IPS-18c (cell line): ENCODE data around the gene KRTAP4-11.
"Not testable (repeated sequence)": the region's sequence is repeated elsewhere in the genome, so short reads cannot be mapped to it uniquely, and the experiment has no call there.

ENCODE experiments used
- H3K4me3 ChIP-seq: 2 replicates; pipeline ENCODE4 v1.7.0; 2013; ENCODE audit warnings: low read depth, mild to moderate bottlenecking, low read length, moderate library complexity; ENCODE audit not compliant: insufficient read depth
- H3K9me3 ChIP-seq: one replicate; pipeline ENCODE4 v1.6.1; 2013; ENCODE audit warnings: mild to moderate bottlenecking, low read length, moderate library complexity; ENCODE audit not compliant: control insufficient read depth, insufficient read depth

KRTAP4-11 gene

DNA sequence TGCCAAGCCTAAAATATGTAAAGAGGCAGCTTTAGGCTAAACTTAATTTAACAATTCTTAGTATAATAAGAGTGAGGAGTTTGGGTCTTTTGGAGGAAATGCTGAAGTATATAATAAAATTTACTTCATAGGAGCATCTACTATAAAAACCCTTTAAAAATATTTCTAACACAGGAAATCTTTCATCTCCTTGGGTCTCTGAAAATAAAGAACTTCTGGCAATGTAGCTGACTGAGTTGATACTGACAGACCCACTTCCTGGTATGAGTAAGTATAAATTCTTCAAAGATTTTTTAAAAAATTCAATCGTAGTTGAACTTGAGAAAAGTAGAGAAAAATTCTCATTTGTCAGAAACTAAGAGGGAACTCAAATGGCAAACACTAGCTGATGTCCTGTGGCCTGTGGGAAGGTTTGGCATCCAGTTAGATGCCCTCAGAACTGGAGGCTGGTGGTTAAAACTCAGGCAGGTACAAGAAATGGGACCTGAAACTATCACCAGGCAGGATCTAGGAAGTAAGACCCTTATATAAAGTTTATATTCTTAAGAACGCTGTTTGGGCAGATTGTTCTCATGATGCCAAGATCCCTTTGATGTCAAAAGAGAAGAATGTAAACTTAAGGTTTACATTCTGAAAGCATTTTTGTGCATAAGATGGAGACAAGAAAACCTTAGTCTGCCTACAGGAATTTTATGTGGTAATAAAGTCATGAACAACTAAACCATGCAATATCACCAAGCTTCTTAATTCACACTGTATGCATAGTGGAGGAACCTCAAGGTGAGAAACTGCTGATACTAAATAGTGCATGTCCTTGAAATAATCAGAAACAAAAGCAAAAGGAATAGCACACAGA lies 15.9 kb upstream of the KRTAP4-11 start:
- no peaks in the 10 kb centered on the region for H3K9me3 ChIP-seq
- H3K4me3 ChIP-seq: no peak overlapping the region

DNA sequence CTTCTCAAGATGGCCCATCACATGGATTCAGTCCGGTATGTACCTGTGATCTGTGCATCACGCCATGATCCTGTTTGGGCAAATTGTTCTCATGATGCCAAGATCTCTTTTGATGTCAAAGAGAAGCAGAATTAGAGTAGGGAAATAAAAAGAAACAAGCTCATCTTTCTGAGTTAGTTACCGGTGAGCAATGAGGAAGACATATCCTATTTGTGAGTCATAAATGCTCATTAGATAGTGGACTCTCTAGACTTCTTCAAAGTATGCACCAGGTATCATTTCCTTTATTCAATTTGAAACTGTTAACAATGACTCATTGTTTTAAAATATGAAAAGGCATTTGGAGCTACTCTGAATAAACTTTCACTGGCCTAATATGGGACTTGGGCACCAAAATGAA lies 13.8 kb upstream of the KRTAP4-11 start:
- Histone ChIP-seq H3K4me3 (no peak overlapping the region), H3K9me3 (no peaks in the 10 kb centered on the region)

DNA sequence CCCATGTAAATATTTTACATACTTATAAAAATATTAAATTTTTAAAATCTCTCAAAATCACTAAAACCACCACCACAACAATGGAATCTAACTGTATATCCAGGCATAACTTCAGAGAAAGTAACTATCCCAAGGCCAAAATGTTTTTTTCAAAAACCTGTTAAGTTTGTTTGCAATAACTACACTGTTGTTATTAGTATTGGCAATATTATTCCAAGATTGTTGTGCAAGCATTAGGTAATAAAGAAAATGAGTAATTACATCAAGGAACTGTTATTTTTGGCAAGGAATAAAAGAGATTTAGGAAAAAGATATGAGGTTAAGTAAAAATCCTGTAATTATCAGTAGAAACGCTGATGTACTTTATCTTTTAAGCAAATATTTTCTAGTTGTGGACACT lies 9.2 kb upstream of the KRTAP4-11 start:
- H3K4me3 ChIP-seq: no peak overlapping the region
- H3K9me3 ChIP-seq: no peaks in the 10 kb centered on the region

DNA sequence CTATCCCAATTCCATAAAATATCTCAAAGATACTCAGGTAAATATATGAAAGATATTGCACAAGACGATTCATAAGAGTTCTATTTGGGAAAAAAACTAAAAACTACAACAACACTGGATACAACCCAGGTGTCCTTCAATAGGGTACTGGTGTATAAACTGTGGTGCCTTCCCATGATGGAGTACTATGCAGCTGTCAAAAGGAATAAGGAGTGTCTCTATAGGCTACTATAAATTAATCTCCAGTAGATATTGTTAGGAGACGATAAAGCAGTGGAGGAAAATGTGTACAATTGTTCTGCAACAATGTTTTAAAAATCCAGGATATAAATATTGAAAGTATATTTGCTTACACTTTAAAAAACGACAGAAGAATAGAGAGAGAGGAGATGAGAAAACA lies 8.2 kb upstream of the KRTAP4-11 start:
- no peaks in the 10 kb centered on the region for H3K9me3 ChIP-seq
- H3K4me3 ChIP-seq: no peak overlapping the region

DNA sequence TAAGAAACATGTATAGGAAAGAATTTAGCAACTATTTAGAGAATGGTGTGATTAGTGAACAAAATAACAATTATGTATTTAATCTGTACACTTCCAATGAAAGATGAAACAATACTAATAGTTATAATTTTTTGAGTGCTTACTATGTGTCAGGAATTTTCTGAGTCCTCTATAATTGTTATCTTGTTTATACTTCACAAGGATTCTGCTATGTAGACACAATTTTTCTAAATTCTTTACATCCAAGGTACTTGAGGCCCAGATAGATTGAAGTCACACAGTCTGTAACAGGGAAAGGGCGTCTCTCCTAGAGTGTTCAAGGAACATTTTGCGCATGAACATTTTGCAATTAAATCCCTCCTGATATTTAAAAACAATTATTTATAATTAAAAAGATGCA lies 6.9 kb upstream of the KRTAP4-11 start:
- H3K4me3 ChIP-seq: no peak overlapping the region

DNA sequence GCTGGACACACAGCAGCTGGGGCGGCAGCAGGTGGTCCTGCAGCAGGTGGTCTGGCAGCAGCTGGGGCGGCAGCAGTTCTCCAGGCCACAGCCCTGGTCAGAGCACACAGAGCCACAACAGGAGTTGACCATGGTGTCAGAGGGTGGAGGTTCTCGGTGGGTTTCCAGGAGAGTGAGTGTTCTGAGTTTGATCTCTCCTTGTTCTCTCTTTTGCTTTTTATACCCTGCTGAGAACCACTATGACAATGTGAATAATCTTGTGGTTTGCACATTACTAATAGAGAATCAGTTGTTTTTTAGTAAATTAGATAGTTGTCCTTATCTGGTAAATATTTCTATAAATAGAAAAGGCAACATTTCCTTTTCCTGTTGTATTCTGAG lies 5.8 kb upstream of the KRTAP4-11 start, which contains the start of gene KRTAP4-12:
KRTAP4-12 (minus strand) TSS at position 192 of the 381 bp plus-strand sequence; CDS start at position 132, 60 bp downstream.
- H3K9me3 ChIP-seq, H3K4me3 ChIP-seq: not testable (repeated sequence)

More for the DNA sequence above, 6.9 kb upstream of the KRTAP4-11 start:
- H3K9me3 ChIP-seq: no peaks in the 10 kb centered on the region

DNA sequence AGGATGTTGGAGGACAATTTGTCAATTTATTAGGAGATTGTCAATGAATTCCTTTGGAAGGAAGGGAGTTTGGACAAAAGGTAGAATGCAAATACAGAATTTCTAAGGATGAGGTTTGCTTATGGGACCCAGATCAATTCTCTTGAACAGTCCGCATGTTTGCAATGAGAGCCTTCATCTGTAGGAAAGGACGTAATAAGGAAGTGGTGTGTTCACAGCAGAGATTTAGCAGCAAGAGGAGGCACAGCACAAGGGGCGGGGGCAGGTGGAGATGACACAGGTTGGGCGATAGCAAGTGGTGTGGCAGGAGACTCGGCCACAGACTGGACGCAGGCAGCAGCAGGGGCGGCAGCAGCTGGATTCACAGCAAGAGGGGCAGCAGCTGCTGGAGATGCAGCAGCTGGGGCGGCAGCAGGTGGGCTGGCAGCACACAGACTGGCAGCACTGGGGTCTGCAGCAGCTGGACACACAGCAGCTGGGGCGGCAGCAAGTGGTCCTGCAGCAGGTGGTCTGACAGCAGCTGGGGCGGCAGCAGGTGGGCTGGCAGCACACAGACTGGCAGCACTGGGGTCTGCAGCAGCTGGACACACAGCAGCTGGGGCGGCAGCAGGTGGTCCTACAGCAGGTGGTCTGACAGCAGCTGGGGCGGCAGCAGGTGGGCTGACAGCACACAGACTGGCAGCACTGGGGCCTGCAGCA lies 5.3 kb upstream of the KRTAP4-11 start:
- not testable (repeated sequence) for H3K9me3 ChIP-seq, H3K4me3 ChIP-seq

DNA sequence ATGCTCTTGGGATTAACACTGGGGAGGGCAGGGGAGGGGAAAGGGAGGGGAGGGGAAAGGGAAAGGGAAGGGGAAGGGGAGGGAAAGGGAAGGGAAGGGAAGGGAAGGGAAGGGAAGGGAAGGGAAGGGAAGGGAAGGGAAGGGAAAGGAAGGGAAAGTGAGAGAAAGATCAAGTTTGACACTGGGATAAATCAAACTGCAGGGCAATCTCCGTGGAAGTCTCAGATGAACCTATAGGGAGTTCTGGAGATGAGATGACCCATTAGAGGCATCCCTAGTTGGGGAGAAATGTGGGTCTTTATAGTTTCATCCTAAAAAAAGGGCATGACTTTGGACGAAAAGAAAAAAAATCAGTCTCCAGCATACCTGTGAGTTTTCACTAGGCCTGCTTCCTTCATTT lies 3.6 kb upstream of the KRTAP4-11 start:
- no peaks in the 10 kb centered on the region for H3K9me3 ChIP-seq
- no peak overlapping the region for H3K4me3 ChIP-seq

DNA sequence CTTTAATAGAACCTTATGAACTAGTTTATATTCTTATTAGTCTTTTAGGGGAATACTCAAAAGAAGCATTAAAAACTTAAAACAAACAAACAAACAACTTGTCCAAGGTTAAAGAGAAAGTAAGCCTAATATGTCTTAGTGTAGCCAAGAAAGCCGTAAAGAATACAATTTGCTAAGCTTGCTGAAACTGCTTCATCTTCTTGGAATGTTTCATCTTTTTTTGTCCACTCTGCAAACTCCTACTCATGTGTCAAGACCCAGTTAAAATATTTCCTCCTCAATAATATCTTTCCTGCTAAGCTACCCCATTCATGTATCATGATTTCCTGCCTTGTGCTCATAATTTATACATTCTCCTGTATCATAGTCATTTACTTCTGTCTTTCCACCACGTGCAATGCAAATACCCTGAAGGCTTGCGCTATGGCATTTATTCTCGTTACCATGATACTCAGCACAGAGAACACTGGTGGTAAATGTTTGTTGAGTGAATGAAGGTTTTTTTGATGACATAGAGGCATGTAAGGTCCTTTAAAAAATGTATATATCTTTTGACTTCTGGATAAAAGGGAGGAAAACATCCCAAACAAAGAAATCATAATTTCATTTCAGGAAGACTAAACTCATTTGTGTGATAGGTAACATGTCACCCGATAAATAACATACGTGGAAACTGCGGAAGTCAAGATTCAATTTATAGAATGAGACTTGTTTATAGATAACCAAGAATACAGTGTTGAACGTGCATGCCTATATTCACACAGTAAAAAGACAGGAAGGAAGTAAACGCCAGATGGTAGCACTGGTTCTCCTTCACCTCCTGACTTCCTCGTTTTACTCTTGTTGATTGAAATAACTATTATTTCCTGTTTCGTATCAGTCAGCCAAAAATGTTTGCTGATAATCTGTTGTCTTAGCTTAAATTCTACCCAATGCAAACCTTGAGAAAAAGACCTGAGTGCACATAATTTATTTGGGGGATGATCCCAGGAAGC lies 1.8 kb upstream of the KRTAP4-11 start:
- H3K9me3 ChIP-seq, H3K4me3 ChIP-seq: not testable (repeated sequence)

DNA sequence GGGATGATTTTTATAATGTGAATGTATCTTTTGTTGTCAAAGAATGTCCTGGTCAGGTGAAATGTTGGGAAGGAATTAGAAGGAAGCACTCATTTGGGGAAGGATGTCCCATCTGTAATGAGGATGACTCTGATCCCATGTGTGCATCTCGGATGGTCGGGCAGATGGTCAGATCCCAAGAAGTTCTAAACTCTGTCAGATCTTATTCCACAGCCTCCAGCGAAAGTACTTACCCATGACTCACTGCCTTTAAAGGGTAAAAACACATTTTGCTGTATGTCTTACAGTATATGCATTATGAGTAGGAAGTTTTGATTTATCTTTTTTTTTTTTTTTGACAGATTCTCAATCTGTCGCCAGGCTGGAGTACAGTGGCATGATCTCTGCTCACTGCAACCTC lies 548 bp upstream of the KRTAP4-11 start:
- Histone ChIP-seq H3K4me3 (no peak overlapping the region), H3K9me3 (peaks cover 2% of the 10 kb centered on the region)

DNA sequence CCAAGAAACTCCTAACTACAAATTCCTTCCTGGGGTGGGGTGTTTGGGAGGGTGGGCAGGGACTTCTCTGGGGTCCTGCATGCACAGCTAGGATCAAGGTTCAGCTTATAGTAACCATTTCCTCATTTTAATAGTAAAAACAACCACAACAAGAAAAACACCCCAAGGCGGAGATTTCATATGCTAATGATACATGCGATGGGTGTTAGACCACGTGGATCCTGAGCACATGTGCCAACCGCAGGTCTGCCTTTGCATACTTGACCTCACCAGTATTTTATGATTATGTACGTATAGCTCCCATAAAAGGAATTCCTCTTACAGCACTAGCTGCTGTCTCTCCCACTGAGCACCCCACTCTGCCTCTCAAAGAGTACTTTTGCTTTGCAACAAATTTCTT lies 1.9 kb downstream of the KRTAP4-11 start:
- H3K4me3 ChIP-seq: no peak overlapping the region
- H3K9me3 ChIP-seq: peaks cover 5% of the 10 kb centered on the region

DNA sequence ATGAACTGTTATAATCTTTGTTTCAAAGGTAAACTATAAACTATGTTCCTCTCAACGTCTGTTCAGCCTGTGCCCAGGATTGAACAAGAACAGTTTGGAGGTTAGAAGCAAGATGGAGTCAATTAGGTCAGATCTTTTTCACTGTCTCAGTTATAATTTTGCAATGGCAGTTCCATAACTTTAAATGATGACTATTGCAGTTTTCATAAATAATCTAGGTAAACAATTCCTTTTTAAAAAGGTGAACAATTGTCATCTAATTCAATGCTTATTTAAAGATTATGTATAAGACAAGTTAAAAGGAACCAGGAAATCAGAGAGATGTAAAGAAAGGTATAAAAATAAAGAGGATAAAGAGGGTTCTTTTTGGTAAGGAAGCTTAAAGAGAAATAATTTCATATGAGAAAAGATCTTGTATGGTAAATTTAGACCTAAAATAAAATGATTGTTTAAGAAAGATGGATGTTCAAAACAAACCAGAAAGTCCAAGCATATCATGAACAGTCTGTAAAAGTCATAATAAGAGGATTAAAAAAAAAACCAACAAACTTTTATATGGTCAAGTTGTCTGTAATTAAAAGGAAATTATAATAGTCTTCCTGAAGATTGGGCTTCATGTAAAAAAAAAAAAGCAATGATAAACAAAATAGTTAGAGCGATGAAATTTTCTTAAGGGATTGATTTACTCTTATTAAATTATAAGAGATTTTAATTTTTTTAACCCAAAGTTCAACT lies 6.9 kb downstream of the KRTAP4-11 start:
- Histone ChIP-seq H3K9me3 (peaks cover 5% of the 10 kb centered on the region), H3K4me3 (no peak overlapping the region)

DNA sequence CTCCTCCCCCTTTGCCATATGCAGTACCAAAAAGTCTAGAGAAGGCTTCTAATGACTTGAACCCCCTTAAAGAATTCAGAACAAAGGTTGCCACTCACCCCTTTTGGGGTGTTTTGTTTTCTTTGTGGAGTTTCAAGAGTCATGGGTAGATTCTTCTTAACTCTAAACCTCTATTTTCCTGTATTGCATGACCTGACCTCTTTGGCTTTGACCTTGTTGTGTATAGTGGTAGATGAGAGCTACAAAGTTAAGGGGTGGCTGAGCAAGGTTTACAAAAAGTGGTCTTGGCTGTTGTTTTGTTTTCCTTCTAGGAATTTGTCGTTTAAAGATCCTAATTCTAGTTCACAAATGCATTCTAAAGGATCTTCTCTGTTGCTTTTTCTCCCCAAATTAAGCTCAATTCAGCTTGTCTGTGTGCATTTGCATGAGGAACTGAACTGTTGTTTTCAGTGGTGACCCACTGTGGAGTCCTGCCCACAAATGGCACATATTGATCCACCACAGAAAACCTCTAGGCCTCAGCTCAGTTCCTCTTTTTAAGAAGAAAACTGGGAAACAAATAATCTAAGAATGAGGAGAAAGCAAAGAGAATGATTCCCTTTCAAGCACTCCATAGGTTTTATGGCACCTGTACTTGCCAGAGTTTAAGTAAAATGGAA lies 9.3 kb downstream of the KRTAP4-11 start:
- H3K9me3 ChIP-seq, H3K4me3 ChIP-seq: not testable (repeated sequence)

DNA sequence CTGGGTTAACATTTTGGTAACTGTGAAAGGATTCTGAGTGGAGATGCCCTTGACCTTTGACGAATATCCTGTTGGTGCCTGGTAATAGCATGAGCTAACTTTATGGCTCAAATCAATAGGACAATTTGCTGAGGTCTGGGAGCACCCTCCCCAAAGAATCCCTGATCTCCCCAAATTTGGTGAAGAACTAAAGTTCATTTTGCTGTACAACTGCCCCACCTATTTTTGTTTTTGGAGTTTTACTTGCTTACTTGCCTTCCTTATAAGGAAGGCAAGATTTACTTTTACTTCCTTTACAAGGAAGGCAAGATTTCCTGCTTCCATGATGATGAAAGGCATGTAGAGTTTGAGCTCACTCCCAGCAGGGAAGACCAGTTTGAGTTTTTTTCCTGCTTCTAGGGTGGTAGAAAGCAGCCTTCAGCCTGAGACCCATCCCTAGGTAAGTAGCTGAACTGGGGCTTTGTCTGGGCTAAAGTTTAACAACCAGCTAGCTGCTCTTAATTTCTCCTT lies 10.2 kb downstream of the KRTAP4-11 start:
- Histone ChIP-seq H3K9me3 (peaks cover under 1% of the 10 kb centered on the region), H3K4me3 (no peak overlapping the region)

DNA sequence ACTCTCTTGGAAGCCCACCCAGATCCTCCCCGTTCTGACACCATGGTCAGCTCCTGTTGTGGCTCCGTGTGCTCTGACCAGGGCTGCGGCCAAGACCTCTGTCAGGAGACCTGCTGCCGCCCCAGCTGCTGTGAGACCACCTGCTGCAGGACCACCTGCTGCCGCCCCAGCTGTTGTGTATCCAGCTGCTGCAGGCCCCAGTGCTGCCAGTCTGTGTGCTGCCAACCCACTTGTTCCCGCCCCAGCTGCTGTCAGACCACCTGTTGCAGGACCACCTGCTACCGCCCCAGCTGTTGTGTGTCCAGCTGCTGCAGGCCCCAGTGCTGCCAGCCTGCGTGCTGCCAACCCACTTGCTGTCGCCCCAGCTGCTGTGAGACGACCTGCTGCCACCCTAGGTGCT lies 12.8 kb downstream of the KRTAP4-11 start, which contains the start of gene KRTAP4-9:
KRTAP4-9 (plus strand) TSS at position 43 of the 400 bp plus-strand sequence; CDS start at position 43, 0 bp downstream.
- H3K9me3 ChIP-seq, H3K4me3 ChIP-seq: not testable (repeated sequence)

DNA sequence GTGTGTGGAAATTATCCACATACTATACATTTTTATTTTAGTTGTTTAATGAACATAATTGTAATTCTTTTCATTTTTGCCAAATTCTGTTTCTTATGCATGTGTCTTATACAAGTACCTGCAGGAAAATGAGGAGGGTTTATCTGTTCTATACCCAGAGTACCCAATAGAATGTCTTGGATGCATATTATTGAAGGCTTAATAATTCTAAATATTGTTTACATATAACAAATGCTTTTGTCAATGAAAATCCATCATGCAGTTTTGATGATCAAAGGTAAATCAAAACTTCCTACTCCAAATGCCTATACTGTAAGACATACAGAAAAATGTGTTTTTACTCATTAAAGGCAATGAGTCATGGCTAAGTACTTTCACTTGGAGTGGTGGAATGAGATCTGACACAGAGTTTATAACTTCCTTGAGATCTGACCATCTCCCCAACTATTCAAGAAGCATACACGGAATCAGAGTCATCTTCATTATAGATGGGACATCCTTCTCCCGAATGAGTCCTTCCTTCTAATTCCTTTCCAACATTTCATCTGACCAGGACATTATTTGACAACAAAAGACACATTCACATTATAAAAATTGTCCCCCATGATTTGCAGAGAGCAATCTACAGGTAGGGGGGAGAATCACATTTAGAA lies 13.7 kb downstream of the KRTAP4-11 start:
- H3K4me3 ChIP-seq, H3K9me3 ChIP-seq: not testable (repeated sequence)
